ENCODE measurements around the gene MATK.

Gene MATK

DNA sequence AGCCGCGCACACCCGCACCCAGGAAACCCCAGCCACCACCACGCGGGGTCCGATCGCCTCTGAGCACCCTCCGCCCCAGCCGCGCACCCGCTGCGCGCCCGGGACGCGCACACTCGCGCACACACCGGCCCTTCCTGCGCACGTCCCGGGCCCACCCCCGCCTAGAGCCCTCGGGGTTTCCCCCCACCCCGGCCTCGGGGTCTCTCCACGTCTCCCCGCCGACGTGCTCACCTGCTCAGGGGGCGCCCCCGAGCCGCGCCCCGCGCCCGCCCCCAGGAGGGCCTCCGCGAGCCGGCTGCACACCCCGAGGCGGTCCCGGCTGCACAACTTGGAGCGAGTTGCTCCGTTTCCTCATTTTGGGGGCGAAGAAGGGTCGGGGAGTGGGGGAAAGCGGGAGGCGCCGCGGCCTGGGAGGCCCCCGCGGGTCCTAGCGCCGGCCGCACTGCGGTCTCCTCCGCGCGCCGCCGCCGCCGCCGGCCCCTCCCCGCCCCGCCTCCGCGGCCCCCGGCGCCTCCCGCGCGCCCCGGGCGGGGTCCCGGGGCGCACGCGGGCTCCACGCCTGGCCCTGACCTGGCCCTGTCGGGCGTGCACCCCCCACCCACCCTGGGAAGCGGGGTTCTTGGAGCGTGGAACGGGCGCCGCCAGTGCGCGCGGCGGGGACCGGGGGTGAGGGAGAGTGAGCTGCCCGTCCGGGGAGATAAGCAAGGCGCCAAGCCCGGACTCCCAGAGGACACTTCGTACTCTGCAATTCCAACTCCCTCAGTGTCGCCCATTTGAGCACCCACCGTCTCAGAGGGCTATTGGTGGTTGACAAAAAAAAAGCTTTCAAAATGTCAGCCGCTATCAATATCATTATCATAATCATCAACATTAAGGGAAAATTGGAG is at the start of gene MATK:
TSS of gene MATK (minus strand) at position 444 of the 887 bp plus-strand sequence. CDS start 1,246 bp downstream, outside the sequence.
- peak in 2 of 58 donors; percentile 10 to 22 for DNase-seq

DNA sequence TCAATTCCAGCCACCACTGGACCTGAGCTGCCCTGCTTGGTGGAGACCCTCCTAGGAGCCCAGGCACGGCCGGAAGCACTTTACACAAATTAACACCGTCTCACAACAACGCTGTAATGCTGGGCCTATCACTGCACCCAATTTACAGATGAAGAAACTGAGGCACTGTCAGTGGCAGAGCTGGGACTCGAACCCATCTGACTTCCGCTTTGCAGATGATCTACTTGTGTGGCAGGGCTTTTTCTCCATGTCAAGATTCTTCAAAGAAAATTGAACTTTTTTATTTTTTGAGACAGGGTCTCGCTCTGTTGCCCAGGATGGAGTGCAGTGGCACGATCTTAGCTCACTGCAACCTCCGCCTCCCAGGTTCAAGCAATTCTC is 48.9 kb upstream of the MATK start:
- DNase-seq = no peak

- DNase-seq = no peak
Observed at GRCh38 chr19:3834349-3835054, 48.3 kb upstream of the MATK start.

- no peak for DNase-seq
Observed at GRCh38 chr19:3833578-3834348, 47.6 kb upstream of the MATK start.

DNA sequence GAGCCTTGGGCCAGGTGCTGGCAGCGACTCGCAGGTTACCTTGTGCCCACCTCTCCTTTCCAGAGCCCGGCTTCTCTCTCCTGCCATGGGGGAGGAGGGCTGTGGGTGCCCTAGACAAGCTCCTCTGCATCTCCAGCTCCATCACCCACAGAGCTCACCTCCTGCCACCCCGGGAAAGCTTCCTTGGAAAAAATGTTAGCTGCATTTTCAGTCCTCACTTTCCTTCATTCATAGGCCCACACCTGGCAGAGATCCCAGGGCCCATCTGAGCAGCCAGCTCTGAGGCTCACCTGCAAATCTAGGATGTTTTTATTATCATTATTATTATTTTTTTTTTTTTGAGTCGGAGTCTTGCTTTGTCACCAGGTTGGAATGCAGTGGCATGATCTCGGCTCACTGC is 45.8 kb upstream of the MATK start:
- DNase-seq = no peak

DNA sequence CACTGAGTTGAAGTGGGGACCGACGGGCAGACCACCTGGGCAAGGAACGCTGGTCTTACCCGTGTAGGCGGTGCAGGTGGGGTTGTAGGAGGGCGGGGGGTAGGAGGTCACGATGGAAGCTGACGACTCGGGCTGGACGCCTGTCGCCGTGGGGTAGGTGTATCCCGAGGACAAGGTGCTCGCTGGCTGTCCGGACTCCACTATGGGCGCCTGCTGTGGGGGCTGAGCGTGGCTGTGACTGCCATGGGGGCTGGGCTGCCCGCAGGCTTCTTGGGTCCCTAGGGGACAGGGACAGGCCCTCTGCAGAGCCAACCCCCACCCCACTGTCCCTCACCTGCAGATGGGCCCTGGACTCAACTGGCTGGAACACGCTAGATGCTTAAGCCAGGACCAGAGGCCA is 45.4 kb upstream of the MATK start:
- DNase-seq = no peak

DNA sequence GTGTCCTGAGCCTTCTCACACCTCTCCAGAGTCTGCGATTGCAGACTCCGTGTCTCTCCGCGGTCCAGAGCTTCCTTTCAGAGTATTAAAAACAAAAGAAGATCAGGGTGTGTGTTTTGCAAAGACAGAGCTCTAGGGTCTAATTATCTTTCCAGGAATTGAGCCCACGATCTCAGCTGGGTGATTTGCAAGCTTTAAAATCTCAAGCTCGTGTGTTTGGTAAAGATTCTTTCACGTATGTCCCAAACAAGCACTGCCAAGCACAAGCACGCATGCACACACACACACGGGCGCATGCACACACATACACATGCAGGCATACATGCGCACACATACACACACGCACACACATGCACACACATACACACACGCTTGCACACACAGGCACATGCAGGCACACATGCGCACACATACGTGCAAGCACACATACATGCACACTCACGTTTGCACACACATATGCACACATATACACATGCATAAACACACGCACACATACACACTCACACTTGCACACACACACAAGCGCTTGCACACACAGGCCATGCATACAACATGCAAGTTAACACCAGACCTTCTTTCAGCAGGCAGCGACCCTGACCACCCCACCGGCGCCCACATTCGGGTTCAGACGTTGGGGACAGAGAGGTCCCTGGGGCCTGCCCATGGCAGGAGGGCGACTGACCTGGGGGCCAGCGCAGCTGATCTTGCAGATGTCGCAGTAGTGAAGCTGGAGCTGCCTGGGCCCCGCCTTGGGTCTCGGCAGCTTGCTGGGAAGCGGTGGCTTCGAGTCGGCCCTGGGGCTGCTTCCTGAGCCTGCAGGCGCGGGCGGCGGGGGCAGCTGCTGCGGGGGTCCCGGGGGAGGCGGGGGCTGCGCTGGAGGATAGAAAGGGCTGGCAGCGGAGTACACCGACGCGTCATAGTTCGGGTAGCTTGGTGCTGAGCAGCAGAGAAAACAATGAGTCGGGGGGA is 44.7 kb upstream of the MATK start:
- DNase-seq = no peak

DNA sequence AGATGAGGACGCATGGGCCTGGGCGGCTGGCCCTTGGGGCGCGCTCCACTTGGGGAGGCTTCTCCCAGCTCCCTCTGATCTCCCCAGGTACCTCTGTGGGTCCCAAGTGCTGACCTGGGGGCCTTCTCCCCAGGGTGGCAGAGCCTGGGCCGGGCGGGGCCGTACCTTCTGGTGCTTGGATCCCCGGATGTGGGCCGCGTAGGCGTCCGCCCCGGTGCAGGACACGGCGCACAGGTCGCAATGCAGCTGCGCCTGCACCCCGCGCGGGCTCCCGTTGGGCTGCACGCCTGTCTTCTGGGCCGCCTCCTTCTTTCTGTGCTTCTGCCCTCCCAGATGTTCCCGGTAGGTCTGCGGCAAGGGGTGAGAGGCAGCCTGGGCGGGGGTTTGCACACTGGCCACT is 41.1 kb upstream of the MATK start:
- DNase-seq = no peak

- no peak for DNase-seq
Observed at GRCh38 chr19:3826163-3826562, 40.0 kb upstream of the MATK start.

DNA sequence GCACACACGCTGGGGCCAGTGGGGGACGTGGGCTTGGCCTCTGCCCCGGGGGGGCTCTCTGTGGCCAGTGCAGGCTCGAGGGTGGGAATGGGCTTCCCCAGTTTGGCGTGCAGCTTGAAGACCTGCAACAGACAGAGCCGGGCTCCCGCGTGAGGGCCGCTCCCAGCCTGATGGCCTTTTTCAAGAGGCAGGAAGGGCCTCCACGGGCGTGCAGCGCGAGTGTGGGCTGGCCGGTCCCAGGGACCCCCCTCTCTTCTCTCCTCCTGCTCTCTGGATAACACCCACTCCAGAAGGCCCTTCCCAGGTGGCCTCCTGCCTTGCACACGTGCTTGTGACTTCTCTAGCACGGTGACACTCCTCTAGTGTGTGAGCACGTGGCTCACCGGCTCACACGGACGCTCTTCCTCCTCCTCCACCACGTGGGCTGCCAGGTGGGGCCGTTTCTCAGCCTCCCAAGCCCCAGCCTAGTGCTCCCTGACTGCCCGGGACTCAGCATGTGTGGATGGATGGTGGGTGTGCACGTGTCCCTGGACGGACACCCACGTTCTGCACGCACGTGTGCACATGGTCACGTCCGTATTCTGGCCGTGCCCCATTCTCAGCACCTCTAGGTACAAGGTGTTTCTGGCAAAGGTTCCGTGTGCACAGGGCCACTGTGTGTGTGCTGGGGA is 39.2 kb upstream of the MATK start:
- DNase-seq = no peak

DNA sequence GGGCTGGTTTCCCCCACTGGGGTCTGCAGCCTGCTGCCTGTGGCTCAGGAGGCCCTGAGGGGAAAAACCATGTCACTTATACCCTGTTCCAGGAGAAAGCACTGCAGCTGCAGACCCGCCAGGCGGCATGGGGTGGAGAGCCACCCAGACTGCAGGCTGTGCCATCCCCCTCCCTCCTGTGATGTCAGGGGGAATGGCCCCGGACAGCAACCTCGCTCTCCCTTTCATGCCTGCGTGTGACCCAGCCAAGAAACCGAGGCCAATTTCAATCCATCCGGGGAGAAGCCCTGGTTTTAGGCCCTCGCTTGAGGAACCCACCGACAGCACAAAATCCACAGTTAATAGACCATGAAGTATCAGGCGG is 37.2 kb upstream of the MATK start:
- DNase-seq = no peak

- DNase-seq = no peak
Observed at GRCh38 chr19:3822683-3823349, 36.6 kb upstream of the MATK start.

- peak in 19 of 58 donors; percentile 3 to 47 (median 18) for DNase-seq
Observed at GRCh38 chr19:3821857-3822364, 35.7 kb upstream of the MATK start.

- DNase-seq = no peak
Observed at GRCh38 chr19:3821156-3821555, 35.0 kb upstream of the MATK start.

GRCh38 chr19:3819989-3820388 is 33.8 kb upstream of the MATK start:
- no peak for DNase-seq

GRCh38 chr19:3818918-3819317 is 32.7 kb upstream of the MATK start:
- DNase-seq = no peak

- DNase-seq = peak in 5 of 58 donors; percentile 12 to 39 (median 18)
Observed at GRCh38 chr19:3818466-3818865, 32.3 kb upstream of the MATK start.

GRCh38 chr19:3817761-3818160 is 31.6 kb upstream of the MATK start:
- DNase-seq = no peak

- DNase-seq = no peak
Observed at GRCh38 chr19:3816566-3817218, 30.5 kb upstream of the MATK start.
